RWPE1 (cell line): ENCODE results near the gene PKMYT1.

Experiments used
- CTCF ChIA-PET: fragments of 350-600 bp; sonication (Branson Sonifier 250); formaldehyde crosslinking; extraction: SDS; loops from one replicate; lab custom pipeline; 2021; lab: Yijun Ruan, JAX
- POLR2A ChIA-PET: fragments of 400-600 bp; formaldehyde crosslinking; extraction: SDS; loops from one replicate; lab custom pipeline; 2020; ENCODE audit warnings: antibody characterized with exemption; ENCODE audit not compliant: low non-redundant PET; lab: Yijun Ruan, JAX
- DNase-seq: peaks from one replicate; pipeline ENCODE4 v3.0.0; 2012; ENCODE audit warnings: low spot score
- H3K27ac ChIP-seq: fragments of 450-650 bp; 2 replicates; pipeline ENCODE4 v1.5.1; 2017
- TF ChIP-seq, protein P1 (sequence below): fragments of 450-650 bp; conservative IDR thresholded peaks from 2 replicates; pipeline ENCODE4 v1.5.1; 2017; ENCODE audit warnings: low read depth, mild to moderate bottlenecking

Gene PKMYT1

DNA sequence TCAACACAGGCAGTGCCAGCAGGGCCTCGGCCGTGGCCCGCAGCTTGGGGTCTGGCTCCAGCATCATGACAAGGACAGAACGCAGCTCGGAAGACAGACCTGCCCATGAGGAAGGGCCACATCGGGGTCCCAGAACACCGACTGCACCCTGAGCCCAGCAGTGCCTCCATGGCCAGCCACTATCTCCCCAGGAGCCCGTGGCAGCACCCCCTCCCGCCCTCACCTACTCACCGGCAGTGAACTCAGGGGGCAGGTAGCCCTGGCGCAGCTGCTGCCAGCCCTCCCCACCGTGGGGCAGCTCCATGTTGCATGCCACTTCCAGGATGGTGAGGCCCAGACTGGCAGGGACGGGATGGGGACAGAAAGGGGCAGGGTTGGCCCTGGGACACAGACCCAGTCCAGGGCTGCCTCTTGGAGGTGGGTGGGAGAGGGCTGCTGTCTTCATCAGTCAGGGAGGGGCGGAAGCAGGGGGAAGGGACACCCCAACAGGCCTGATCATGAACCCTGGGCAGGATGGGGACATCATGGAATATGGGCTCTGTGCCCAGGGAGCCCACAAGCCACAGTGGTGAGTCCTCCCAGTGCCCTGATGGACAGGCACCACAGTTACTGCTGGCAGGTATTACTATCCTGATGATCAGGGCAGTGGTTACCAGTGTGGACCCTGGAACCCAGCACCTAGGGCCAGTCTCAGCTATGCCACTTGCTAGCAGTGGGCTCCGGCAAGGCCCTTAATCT lies 5.8 kb downstream of the PKMYT1 start:
- H3K27ac ChIP-seq: peak overlapping the region; percentile 84
- TF ChIP-seq, protein P1, sequence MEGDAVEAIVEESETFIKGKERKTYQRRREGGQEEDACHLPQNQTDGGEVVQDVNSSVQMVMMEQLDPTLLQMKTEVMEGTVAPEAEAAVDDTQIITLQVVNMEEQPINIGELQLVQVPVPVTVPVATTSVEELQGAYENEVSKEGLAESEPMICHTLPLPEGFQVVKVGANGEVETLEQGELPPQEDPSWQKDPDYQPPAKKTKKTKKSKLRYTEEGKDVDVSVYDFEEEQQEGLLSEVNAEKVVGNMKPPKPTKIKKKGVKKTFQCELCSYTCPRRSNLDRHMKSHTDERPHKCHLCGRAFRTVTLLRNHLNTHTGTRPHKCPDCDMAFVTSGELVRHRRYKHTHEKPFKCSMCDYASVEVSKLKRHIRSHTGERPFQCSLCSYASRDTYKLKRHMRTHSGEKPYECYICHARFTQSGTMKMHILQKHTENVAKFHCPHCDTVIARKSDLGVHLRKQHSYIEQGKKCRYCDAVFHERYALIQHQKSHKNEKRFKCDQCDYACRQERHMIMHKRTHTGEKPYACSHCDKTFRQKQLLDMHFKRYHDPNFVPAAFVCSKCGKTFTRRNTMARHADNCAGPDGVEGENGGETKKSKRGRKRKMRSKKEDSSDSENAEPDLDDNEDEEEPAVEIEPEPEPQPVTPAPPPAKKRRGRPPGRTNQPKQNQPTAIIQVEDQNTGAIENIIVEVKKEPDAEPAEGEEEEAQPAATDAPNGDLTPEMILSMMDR: no peak
- ChIA-PET CTCF (no interaction called here), POLR2A (no interaction called here)
- DNase-seq: no peak

GRCh38 chr16:2973605-2974318 lies 6.5 kb downstream of the PKMYT1 start:
- DNase-seq: no peak
- H3K27ac ChIP-seq: peak overlapping the region; percentile 84
- CTCF ChIA-PET: interaction anchor here (0.6 kb wide), 1 partner anchor 42 kb away, joined by 4 read pairs; no protein-coding TSS in a partner anchor
- TF ChIP-seq, protein P1: no peak
- POLR2A ChIA-PET: no interaction called here

- no peak for DNase-seq
- POLR2A ChIA-PET: interaction anchor here (0.6 kb wide), 1 partner anchor 14 kb away, joined by 5 read pairs; no protein-coding TSS in a partner anchor
- H3K27ac ChIP-seq: peak overlapping the region; percentile 84
- CTCF ChIA-PET: interaction anchor here (0.6 to 0.7 kb wide), 2 partner anchors 42 to 295 kb away, joined by 4 read pairs; no protein-coding TSS in a partner anchor
- TF ChIP-seq, protein P1: no peak
Observed at GRCh38 chr16:2973093-2973492, 7.2 kb downstream of the PKMYT1 start.

DNA sequence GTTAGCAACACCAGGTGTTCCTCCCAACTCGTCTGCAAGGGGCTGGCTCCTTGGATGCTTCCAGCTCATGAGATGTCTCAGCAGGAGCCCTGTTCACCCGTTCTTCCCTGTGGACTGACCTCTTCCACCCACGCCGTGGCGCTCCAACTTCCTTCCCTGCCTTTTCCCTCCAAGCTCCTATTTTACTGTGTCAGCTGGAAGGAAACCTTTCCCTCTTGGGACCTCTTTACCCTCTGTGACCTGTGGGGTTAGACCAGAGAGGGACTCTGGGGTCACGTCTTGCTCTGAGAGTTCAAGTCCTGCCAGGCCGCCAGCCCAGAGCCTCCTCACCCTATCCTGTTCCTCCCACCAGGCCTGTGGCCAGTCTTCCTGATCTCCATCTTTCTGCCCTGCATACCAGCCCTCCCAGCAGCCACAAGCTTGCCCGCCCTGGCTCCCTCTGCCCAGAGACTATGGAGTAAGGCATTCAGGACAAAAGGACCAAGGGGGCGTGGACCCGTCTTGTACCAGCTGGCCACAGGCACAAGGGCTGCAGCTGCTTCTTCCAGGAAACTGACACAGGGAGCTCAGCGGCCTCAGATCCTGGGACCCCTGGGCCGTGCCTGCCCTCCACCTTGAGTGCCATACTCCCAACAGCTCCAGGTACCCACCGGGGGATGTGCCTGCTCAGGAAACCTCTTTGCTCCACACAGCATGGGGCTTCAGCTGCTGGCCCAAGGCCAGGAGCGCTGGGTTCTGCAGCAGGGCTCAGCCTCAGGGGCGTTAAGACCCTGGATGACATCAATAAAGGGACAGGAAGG lies 8.1 kb downstream of the PKMYT1 start:
- ChIA-PET CTCF (interaction anchor here (0.6 to 0.9 kb wide), 4 partner anchors 9 to 1080 kb away, joined by 3 to 8 read pairs (median 4); no protein-coding TSS in a partner anchor), POLR2A (no interaction called here)
- H3K27ac ChIP-seq: peak overlapping the region; percentile 84
- no peak for DNase-seq
- TF ChIP-seq, protein P1: no peak

DNA sequence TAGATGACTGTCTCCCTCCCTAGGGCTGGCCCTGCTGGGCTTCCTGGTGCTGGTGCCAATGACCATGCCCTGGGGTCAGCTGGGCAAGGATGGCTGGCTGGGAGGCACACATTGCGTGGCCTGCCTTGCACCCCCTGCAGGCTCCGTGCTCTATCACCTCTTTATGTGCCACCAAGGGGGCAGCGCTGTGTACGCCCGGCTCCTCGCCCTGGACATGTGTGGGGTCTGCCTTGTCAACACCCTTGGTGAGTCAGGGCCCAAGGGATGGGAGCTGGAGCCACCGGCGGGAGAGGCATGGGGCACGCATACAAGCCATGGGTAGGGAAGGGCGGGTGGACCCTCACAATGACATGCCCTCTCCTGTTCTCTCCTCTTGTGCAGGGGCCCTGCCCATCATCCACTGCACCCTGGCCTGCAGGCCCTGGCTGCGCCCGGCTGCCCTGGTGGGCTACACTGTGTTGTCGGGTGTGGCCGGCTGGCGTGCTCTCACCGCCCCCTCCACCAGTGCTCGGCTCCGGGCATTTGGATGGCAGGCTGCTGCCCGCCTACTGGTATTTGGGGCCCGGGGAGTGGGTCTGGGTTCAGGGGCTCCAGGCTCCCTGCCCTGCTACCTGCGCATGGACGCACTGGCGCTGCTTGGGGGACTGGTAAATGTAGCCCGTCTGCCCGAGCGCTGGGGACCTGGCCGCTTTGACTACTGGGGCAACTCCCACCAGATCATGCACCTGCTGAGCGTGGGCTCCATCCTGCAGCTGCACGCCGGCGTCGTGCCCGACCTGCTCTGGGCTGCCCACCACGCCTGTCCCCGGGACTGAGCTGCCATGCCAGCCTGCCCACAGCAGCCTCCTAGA lies 8.9 kb downstream of the PKMYT1 start:
- ChIA-PET POLR2A (interaction anchor here (1.1 kb wide), 1 partner anchor 9 kb away, joined by 3 read pairs; the partner anchor contains the start of gene PKMYT1), CTCF (interaction anchor here (0.7 to 1.6 kb wide), 3 partner anchors 8 to 1081 kb away, joined by 3 to 8 read pairs (median 3); no protein-coding TSS in a partner anchor)
- TF ChIP-seq, protein P1: no peak
- peak overlapping the region; percentile 84 for H3K27ac ChIP-seq
- DNase-seq: no peak
